GM21390 (cell line): ENCODE measurements around the gene KRT17.
"Not testable (repeated sequence)": the region's sequence is repeated elsewhere in the genome, so short reads cannot be mapped to it uniquely, and the experiment has no call there.

Experiments used
- ATAC-seq: cut with Tn5 transposase; IDR thresholded peaks from one replicate; pipeline ENCODE4 v1.9.1; 2021; ENCODE audit not compliant: unreplicated experiment

The KRT17 gene

DNA sequence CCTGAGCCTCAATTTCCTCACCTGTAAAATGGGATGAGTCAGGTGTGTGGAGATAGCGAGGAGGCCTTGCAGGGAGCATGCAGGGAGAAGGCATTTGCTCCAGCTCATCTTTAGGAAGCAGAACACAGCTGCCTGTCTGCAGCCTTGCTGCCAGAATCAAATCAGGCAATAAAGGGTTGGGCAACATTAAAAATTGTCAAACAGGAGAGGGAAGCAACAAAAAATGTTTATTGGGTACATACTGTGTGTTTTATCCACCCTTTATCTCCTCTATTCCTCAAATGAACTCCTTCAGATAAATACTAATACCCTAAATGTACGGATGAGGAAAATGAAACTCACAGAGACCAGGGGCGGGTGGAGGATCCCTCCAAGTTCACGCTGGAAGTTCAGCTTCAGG, 24.1 kb downstream of the KRT17 start:
- no peak for ATAC-seq

DNA sequence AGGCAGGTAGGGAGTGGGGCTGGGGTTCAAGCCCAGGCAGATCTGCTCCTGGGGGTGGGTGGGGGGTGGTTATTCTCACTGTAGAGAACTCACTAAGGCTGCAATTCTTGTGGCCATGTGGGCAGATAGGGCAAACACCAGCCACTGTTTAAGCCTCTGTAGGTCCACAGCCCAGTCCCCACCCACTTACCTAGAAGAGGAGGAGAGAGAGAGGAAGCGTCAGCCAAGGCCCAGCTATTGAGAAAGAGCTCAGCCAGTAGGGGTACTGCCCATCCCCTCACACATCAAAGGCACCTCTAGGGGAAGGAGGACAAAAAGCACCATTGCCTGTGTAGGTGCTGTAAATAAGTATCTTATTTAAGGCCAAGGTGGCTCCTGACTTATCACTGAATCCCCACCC, 24.7 kb downstream of the KRT17 start:
- ATAC-seq: no peak

DNA sequence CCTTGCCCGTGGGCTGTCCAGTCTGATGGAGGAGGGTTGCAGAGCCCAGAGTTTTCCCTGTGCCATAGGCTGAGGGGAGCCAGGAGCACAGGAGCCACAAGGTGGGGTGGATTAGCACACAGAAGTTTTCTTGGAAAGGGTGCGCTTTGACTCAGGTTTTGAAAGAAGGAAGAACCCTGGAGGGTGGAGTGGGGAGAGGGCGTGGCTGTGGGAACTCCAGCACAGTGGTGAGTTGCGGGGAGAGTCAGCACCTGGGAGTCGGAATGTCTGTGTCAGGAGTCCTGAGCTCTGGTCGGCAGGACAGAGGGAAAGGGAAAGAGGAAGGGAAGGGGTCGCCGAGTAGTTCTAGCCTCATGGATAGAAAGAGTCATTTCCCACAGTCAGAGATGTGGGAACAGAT, 28.8 kb downstream of the KRT17 start:
- ATAC-seq: no peak

DNA sequence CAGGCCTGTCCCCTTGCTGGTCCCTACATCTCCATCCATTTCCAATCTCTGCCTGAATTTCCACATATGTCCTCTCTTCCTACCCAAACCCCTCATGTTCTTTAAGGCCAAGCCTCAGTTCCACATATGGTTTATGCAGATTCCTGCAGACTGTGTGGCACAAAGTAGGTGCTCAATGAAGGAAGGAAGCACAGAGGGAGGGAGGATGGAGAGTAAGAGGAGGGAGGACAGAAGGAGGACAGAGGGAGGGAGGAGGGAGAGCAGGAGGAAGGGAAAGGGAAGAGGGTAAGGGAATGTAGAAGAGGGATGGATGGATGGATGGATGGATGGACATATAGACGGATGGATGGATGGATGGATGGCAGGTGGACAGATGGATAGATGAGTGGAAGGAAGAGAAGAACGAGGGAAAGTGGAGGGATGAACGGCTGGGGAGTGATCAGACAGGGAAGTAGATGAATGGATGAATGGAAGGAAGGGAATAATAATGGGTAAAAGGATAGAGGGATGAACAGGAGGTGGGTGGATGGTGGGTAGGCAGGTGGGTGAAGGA, 29.9 kb downstream of the KRT17 start:
- no peak for ATAC-seq

DNA sequence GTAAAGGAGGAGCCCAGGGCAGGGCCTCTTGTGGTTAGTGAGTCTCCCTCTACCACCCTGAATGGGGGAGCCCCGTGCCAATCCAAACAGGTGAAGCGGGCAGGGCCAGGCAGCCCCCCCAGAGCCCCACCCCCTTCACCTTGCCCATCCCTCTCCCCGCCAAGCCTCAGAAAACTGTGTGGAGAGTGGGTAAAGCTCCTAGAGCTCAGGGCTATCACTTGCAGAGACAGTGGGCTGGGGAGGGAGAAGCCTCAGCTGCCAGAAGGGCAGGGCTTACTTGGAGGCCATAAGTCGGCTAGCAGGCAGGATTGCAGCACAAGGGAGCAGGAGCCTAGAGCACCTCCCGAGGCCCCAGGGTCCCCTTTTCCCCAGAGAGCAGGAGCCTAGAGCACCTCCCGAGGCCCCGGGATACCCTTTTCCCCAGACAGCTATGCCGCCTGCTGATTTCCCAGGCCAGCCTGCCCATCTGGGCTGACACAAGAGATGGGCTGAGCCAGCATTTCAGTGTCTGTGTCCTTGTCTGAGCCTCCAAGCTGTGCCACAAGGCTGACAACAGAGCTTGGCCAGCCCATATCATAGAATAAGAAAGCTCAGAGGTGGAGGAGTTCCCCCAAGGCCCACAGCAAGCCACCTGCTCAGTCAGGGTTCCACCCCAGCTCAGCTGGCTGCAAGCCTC, 30.9 kb downstream of the KRT17 start:
- no peak for ATAC-seq

DNA sequence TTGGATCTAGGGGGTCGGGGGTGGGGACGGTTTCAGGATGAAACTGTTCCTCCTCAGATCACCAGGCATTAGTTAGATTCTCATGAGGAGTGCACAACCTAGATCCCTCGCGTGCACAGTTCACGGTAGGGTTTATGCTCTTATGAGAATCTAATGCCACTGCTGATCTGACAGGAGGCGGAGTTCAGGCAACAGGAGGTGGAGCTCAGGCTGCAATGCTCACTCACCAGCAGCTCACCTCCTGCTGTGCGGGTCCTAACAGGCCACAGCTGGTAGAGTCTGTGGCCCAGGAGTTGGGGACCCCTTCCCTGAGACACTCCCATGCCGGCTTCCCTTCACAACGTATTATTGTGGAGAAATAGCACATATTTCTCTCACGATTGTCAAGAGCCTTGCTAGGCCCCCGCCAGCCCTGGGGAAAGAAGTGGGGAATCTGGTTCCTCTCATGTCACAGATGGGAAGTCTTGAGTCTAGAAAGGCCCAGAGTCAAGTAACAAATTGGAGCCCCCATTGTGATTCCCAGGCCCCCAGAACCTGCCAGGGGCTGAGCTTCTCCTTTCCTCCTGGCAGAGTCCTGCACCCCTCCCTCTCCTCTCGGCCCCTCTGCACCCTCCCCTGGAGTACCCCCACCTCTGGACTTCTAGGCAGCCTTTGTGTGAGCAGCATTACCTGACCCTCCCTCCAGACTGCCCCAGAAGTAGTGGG, 31.6 kb downstream of the KRT17 start:
- ATAC-seq: no peak

DNA sequence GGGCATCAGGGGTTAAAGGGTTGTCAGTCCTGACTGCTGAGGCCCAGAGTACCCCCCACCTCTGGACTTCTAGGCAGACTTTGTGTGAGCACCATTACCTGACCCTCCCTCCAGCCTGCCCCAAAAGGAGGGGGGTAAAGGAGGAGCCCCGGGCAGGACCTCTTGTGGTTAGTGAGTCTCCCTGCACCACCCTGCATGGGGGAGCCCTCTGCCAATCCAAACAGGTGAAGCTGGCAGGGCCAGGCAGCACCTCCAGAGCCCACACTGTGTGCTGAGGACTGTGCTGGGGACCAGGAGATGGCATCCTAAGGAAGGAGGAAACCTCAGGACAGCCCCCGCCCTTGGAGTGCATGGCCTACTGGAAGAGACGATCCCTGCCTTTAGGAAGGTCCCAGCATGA, 35.1 kb downstream of the KRT17 start:
- ATAC-seq: no peak

DNA sequence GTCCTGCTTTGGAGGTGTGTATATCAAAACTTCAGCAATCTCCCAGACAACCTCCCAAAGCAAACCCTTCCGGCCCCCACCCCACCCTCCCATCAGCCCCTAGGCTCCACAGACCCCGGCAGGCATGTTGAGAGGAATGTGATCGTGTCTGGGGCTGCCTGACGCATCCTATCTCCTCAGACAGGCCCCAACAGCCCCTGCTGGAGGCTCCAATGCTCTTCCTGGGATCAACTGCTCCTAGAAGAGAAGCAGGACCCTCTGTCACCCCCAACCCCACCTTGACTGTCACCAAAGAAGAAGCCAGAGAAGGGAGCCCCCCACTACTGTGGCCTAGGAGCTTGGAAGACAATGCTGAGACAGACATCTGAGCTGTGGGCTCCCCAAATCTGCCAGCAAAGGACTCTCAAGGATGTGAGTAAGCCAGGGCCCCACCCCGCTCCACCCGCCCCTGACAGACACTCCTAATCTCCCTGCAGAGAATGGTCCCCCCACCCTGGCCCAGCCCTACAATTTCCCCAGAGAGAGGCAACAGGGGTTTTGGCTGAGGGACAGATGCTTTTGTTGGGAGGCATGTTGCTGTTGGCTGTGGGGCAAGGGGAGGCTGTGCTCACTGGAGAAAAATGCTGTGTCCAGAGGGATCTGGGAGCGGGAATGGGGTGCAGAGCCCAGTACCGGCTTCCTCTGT, 36.1 kb downstream of the KRT17 start:
- no peak for ATAC-seq

DNA sequence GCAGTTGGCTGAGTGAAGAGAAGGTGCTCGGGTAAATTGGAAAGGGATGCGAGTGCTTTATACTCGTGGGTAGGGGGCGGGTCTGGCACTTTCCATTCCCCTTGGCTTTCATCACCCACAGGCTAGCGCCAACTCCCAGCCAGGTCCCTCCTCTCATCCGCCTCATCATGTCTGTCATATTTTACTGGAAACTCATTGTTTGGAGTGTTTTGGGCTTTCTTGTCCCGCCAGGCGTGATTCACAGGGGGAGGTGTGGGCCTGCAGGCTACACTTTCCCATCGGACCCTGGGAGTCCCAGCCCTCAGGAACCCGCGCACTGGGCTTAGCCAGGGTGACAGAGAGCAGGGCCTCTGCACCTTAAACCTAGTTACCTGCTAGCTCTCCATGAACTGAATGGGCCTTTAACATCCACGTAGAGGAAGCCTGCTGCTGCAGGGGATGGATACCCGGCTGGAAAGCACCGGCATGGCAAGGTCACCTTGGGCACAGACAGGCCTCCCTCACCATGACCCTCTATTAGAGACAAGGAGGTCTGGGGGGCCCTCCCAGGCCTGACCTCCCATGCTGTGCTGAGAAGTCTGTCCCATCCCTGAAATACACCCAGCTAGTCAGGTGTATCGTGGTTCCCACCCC, 37.4 kb downstream of the KRT17 start, which contains the start of gene KRT14:
TSS of gene KRT14 (minus strand) at position 33 of the 633 bp plus-strand sequence. CDS start 61 bp downstream, outside the sequence.
- ATAC-seq: no peak

DNA sequence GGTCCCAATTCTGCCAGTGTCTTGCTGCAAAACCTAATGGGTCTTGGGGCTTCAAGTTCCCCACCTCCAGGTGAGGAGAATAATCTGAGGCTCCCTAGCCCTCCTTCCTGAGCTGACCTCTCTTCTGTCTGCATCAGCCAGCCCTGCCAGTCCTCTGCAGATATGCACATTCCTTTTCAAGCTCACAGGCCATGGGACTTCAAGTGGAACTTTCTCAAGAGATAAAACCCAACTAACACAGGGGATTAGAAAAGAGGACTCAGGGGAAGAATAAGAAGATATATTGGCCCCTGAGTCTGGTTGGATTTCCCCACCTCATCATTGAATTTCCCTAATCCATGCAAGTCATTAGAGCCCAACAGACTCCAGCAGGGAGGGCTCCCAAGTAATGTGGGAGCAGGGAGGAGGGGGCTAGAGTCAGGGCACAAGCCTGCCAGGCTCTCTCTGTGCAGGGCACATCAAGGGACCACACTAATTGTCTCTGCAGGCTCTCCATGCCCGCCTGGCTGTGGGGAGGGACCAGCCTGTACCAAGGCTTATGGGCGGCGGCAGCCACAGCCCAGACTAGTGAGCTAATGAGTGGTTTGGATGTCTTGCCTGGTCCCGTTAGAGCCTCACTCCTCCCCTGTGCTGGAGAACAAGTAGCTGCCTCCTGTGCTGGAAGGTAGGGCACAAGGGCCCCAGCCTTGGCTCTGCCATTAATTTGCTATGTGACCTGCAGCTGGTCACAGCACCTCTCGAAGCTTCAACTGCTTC, 38.9 kb downstream of the KRT17 start:
- ATAC-seq: no peak

DNA sequence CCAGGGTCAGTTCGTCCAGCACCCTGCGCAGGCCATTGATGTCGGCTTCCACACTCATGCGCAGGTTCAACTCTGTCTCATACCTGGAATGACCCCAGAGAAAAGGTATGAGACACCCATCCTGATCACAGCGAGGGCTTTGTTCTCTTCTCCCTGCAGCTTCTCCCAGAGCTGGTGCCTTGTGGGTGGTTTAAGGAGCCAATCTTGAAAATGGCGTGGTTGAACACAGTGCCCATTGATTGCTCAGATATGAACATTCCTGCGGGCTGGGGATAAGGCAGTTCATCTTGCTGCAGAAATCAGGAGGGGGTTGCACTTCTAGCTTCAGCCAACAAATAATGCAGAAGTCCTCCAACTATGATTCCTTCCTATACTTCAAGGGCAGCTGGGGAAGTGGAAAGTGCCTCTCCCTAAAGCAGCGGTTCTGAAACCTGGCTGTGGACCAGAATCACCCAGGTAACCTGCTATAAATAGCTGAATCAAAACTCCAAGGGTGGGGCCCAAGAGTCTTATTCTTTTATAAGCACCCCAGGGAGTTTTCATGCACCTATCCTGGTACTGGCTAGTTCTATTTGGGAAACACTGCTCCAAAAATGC, 39.9 kb downstream of the KRT17 start:
- ATAC-seq: not testable (repeated sequence)

DNA sequence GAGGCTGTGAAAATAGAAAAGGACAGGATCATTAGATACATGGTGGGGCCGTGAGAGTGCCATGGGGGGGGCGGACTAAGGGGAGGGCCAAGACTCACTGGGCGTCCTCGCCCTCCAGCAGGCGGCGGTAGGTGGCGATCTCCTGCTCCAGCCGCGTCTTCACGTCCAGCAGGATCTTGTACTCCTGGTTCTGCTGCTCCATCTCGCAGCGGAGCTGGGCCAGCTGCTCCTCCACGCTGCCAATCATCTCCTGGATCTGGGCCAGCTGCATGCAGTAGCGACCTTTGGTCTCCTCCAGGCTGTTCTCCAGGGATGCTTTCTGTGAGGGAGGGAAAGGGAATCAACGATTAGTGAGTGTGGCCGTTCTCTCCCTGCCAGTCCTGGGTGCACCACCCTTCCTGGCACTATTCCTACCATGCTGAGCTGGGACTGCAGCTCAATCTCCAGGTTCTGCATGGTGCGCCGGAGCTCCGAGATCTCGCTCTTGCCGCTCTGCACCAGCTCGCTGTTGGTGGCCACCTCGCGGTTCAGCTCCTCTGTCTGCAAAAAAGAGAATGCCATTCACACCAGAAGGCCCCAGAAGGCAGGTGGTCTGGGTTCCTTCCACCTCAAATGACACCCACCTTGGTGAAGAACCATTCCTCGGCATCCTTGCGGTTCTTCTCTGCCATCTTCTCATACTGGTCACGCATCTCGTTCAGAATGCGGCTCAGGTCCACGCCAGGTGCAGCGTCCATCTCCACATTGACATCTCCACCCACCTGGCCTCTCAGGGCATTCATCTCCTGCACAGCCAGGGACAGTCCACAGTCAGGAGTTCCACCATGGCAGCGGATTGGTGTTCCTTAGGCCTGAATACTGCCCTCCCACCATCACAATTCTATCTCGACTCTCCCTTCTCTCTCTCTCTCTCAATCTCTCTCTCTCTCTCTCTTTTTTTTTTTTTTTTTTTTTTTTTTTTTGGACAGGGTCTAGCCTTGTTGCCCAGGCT, 40.9 kb downstream of the KRT17 start:
- ATAC-seq: no peak

DNA sequence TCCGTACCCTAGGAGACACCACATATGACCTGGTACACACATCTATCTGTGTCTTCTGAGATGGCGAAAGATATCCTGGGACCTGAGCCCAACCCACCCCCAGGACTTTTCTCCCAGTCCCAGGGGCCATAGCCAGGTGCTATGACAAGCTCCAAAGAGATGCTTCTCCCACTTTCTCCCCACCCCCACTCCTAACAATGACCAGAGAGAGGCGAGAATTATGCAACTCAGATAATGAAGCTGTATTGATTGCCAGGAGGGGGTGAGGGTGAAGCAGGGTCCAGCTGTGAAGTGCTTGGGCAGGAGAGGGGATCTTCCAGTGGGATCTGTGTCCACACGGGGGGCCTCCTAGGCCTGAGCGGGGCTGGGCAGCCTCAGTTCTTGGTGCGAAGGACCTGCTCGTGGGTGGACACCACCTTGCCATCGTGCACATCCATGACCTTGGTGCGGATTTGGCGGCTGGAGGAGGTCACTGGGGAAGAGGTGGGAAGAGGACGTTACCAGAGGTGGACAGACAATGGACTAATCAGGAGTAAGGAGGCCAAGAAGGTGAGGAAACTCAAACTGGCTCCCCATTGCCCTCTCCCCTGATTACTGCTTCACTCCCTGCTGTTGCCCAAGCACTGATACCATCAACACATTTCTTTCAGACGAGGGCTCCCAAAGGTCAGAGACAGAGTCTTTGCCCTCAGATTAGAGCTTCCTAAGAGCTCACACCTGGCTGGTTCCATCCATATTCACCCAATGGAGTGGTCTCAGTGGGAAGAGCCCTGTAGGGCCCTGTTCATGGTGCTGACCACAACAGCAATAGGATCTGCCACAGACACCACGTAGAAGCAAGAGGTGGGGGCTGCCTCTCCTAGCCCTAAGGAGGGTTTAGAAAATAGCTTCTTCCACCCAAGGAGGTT, 42.1 kb downstream of the KRT17 start:
- ATAC-seq: not testable (repeated sequence)

DNA sequence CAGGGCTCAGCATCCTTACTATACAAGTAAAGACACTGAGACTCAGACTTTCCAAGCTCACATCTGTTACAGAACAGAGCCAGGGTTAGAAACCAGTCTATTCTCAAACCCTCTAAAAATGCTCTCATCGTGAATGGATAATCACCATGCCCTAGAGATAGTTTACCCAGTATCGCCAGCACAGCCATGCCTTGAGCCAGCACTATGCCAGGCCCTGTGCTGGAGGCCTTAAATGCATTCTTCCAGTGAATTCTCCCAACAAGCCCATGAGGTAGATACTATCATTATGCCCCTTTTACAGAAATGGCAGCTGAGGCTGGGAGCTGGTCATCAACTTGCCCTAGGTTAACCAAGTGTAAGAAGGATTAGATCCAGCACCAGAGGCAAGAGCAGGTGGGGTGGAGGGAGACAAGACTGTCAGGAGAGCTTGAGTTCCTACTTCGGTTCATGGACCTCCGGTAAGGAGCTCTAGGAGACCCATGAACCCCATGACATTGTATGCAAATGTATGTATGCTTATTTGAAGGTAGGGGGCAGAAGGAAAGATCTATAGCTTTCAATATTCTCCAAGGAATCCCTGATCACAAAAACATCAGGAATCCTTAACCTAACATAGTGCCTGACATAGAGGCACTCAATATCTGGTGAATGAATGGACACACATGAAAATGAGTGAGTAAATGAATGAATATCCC, 42.9 kb downstream of the KRT17 start:
- no peak for ATAC-seq

DNA sequence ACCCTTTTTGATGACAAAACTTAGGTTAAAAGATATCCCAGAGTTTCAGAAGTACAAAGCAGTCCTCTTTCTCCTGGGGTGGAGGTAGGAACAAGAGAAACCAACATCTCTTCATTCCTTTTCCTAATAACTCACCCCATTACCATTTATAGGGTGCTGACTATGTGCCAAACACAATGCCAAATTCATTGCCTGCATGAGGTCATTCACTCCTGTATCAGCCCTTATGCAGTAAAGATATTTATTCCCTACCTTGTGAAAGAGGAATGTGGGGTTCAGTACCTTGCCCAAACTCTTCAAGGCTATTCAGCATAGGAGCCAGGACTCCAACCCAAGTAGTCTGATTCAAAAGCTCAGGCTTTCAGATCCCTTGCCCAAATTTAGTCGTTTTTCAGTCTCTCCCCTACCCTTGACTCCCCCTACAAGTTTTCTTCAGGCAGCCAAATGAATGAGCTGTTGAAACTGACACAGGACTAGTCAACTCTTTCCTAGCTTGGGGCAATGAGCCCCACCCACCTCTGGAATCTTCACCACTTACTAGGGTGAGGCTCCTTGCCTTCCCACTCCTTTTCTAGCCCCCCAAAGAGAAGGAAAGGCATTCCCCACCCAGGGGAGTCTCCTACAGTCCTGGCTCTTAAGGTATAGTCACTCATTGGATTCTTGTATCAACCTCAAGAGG, 43.5 kb downstream of the KRT17 start:
- no peak for ATAC-seq

DNA sequence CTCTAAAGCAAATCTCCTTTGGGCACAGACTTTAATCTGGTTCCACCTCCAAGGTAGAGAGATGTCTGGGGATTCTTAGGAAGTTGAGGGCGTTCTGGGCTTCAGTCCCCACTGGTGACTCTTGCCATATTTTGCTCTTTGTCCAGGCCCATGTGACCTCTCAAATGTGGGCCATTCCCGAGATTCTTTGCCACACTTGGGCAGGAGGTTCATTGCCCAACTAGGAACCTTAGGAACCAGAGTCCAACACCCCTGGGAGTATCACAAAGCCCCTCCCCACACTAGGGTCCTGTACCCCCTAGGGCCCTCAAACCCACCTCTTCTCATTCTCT, 44.2 kb downstream of the KRT17 start:
- no peak for ATAC-seq
